ENCODE data around the gene DRC1. TPM values are rescaled to one million over a fixed set of nuclear protein-coding genes. Genes with fewer than 3 reads are reported as not detected.
A peak's percentile ranks its signal among the peaks of the same experiment; 100 is the strongest.

The DRC1 gene
- total RNA-seq, 2 donors from 2014 or later: not detected

GRCh38 chr2:26475037-26475436 is 73.3 kb downstream of the DRC1 start:
- no peak for DNase-seq (ENCODE audit: low spot score)
- H3K4me1 Mint-ChIP-seq (ENCODE audit: low read depth in 2 of 2): peaks cover 4 to 5% of the 10 kb centered on the region in 2 donors
- no peak overlapping the region for H3K27ac Mint-ChIP-seq
- H3K27me3 Mint-ChIP-seq: peaks cover 0 to 6% of the 10 kb centered on the region in 2 donors
- no peak overlapping the region for H3K4me3 Mint-ChIP-seq
- no peaks in the 10 kb centered on the region for H3K36me3 Mint-ChIP-seq
- ATAC-seq: no peak
- no peaks in the 10 kb centered on the region for H3K9me3 Mint-ChIP-seq

- H3K27me3 Mint-ChIP-seq: peaks cover 0 to 4% of the 10 kb centered on the region in 2 donors
Measured at GRCh38 chr2:26475832-26476501, 74.2 kb downstream of the DRC1 start.

GRCh38 chr2:26477126-26477910 is 75.6 kb downstream of the DRC1 start:
- no peaks in the 10 kb centered on the region for H3K9me3 Mint-ChIP-seq
- DNase-seq (ENCODE audit: low spot score): no peak

More at GRCh38 chr2:26475832-26476501, 74.2 kb downstream of the DRC1 start:
- H3K36me3 Mint-ChIP-seq: no peaks in the 10 kb centered on the region
- ATAC-seq: no peak
- H3K4me3 Mint-ChIP-seq: no peak overlapping the region
- no peaks in the 10 kb centered on the region for H3K9me3 Mint-ChIP-seq
- DNase-seq (ENCODE audit: low spot score): no peak
- peaks cover 4 to 5% of the 10 kb centered on the region in 2 donors for H3K4me1 Mint-ChIP-seq (ENCODE audit: low read depth in 2 of 2)
- no peak overlapping the region for H3K27ac Mint-ChIP-seq

GRCh38 chr2:26477911-26478253 is 76.2 kb downstream of the DRC1 start, which contains the start of gene OTOF:
TSS of gene OTOF (minus strand) at chr2:26478124.
- peak within 1 kb of the TSS in 1 of 2 donors; percentile 73 for H3K27ac Mint-ChIP-seq
- H3K36me3 Mint-ChIP-seq: no peaks in the 10 kb centered on the region
- H3K4me3 Mint-ChIP-seq: peak within 1 kb of the TSS; percentile 49
- peaks cover 0 to 4% of the 10 kb centered on the region in 2 donors for H3K27me3 Mint-ChIP-seq
- ATAC-seq: no peak
- H3K4me1 Mint-ChIP-seq (ENCODE audit: low read depth in 2 of 2): peaks cover 4 to 10% of the 10 kb centered on the region in 2 donors
- H3K9me3 Mint-ChIP-seq: no peaks in the 10 kb centered on the region
- no peak for DNase-seq (ENCODE audit: low spot score)

More at GRCh38 chr2:26477126-26477910, 75.6 kb downstream of the DRC1 start:
- H3K27me3 Mint-ChIP-seq: peaks cover 0 to 4% of the 10 kb centered on the region in 2 donors
- peak overlapping the region in 1 of 2 donors; percentile 73 for H3K27ac Mint-ChIP-seq
- peaks cover 4 to 5% of the 10 kb centered on the region in 2 donors for H3K4me1 Mint-ChIP-seq (ENCODE audit: low read depth in 2 of 2)
- H3K36me3 Mint-ChIP-seq: no peaks in the 10 kb centered on the region
- H3K4me3 Mint-ChIP-seq: peak overlapping the region; percentile 49
- peak; percentile 19 to 29 for ATAC-seq

DNA sequence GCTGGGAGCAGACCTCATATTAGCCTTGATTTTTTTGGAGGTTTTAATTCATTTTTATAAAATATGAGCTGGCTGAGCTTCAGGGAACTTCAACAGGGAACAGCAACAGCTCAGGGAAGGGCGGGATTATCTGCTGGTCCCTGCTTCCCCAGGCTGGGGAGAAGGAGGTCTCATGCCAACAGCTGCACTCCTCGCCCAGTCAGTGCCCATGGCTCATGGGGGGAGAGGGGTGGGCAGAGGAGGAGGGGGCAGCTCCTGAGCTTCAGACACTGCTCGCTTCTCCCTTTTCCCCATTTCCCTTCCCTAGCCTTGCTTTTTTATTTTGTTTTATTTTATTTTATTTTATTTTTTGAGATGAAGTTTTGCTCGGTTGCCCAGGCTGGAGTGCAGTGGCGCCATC is 76.6 kb downstream of the DRC1 start:
- Mint-ChIP-seq H3K4me1 (ENCODE audit: low read depth in 2 of 2) (peaks cover 4 to 10% of the 10 kb centered on the region in 2 donors), H3K27me3 (peaks cover 0 to 4% of the 10 kb centered on the region in 2 donors)

DNA sequence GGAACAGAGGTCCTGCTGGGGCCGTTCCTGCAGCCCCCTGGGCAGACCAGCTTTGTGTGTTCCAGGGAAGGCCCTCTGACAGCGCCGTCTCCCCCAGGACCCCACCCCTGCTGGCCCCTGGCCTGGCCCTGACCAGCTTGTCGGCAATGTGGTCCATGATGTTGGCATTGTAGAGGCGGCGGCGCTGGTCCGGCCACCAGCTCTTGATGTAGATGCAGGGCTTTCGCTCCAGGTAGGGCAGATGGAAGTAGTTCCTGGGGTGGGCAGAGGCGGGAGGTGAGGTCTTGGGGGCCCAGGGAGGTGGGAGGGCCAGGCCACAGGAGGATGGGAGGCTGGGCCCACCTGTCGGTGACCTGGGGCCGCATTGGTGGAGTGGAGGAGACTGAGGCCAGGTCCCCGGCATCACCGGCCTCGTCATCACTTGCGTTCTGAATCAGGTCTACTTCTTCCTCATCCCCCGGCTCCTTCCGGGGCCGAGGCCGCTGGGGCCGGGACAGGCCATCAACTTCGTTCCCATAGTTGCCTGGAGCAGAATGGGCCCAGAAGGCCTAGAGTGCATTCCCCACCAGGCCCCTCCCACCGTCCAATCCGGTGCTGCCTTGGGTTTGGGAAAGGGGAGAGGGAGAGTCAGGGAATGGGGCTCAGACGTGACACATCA is 77.5 kb downstream of the DRC1 start:
- H3K4me1 Mint-ChIP-seq (ENCODE audit: low read depth in 2 of 2): peaks cover 4 to 10% of the 10 kb centered on the region in 2 donors
- H3K36me3 Mint-ChIP-seq: no peaks in the 10 kb centered on the region
- H3K27me3 Mint-ChIP-seq: peaks cover 0 to 4% of the 10 kb centered on the region in 2 donors
- ATAC-seq (no peak), DNase-seq (ENCODE audit: low spot score) (no peak)
- H3K4me3 Mint-ChIP-seq: no peak overlapping the region
- H3K27ac Mint-ChIP-seq: no peak overlapping the region
- no peaks in the 10 kb centered on the region for H3K9me3 Mint-ChIP-seq

More for the DNA sequence above, 76.6 kb downstream of the DRC1 start:
- H3K27ac Mint-ChIP-seq: no peak overlapping the region
- ATAC-seq: no peak
- H3K4me3 Mint-ChIP-seq: no peak overlapping the region
- no peaks in the 10 kb centered on the region for H3K9me3 Mint-ChIP-seq
- no peak for DNase-seq (ENCODE audit: low spot score)
- no peaks in the 10 kb centered on the region for H3K36me3 Mint-ChIP-seq

GRCh38 chr2:26479789-26480565 is 78.3 kb downstream of the DRC1 start:
- DNase-seq (ENCODE audit: low spot score) (no peak), ATAC-seq (peak in 1 of 2 donors; percentile 8)
- Mint-ChIP-seq H3K4me1 (ENCODE audit: low read depth in 2 of 2) (peaks cover 4 to 10% of the 10 kb centered on the region in 2 donors), H3K36me3 (no peaks in the 10 kb centered on the region), H3K4me3 (no peak overlapping the region), H3K9me3 (no peaks in the 10 kb centered on the region), H3K27ac (no peak overlapping the region), H3K27me3 (peaks cover 2 to 4% of the 10 kb centered on the region in 2 donors)

DNA sequence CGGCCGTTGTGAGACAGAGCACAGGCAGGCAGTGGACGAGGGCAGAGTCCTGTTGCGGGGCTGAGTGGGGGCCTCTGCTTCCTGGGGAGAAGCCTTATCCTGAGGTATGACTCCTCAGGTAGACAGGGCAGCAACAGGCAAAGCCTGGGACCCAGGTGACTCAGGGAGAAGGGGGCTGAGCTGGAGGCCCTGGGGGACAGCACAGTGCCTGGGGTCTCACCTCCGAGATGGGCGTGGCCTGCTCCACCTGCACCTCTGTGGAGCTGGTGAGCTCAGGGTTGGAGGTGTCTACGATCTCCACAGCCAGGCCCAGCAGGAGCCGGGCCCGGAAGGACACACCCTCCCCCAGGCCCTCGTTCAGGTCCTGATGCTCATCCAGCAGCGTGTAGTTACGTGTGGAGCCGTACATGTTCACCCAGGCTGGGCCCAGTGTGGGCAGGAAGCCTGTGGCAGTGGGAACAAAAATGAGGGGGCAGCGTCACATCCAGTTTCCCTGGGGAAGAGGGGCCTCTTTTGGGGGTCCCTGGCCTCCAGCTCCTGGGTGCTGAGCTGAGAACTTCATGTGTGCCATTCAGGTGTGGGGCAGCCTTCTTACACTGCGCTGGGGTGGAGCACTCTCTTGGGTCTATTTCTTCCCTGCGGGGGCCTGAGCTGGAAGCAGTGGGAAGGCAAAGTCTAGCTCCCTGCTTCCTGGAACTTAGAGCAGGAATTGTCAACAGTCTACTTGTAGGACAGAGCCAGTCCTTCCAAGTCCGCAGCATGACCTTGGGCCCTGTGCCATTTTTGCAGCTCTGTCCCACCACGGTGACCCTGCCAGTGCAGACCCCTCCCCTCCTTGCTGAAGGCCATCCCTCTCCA is 79.1 kb downstream of the DRC1 start:
- Mint-ChIP-seq H3K9me3 (no peaks in the 10 kb centered on the region), H3K27ac (no peak overlapping the region), H3K4me1 (ENCODE audit: low read depth in 2 of 2) (peaks cover 4 to 10% of the 10 kb centered on the region in 2 donors), H3K27me3 (peaks cover 6 to 9% of the 10 kb centered on the region in 2 donors), H3K4me3 (no peak overlapping the region), H3K36me3 (no peaks in the 10 kb centered on the region)
- DNase-seq (ENCODE audit: low spot score) (no peak), ATAC-seq (peak in 1 of 2 donors; percentile 8)

DNA sequence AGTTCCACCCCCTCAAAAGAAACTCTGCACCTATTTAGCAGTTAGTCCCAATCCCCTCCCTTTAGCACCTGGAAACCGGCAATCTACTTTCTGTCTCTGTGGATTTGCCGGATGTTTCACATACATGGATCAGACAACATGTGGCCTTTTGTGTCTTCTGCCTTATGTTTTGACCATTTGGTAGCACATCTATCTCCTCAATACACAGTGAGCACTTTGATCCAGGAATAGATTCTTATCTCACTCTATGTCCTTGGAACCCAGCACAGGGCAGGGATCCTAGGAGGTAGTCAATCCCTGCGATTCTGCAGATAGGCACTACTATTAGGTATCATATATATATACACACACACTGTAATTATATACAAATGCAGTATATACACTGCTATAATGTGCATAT is 80.0 kb downstream of the DRC1 start:
- ATAC-seq (no peak), DNase-seq (ENCODE audit: low spot score) (no peak)
- Mint-ChIP-seq H3K36me3 (no peaks in the 10 kb centered on the region), H3K9me3 (no peaks in the 10 kb centered on the region), H3K27me3 (peaks cover 6 to 9% of the 10 kb centered on the region in 2 donors), H3K4me1 (ENCODE audit: low read depth in 2 of 2) (peaks cover 4 to 10% of the 10 kb centered on the region in 2 donors), H3K27ac (no peak overlapping the region), H3K4me3 (no peak overlapping the region)

DNA sequence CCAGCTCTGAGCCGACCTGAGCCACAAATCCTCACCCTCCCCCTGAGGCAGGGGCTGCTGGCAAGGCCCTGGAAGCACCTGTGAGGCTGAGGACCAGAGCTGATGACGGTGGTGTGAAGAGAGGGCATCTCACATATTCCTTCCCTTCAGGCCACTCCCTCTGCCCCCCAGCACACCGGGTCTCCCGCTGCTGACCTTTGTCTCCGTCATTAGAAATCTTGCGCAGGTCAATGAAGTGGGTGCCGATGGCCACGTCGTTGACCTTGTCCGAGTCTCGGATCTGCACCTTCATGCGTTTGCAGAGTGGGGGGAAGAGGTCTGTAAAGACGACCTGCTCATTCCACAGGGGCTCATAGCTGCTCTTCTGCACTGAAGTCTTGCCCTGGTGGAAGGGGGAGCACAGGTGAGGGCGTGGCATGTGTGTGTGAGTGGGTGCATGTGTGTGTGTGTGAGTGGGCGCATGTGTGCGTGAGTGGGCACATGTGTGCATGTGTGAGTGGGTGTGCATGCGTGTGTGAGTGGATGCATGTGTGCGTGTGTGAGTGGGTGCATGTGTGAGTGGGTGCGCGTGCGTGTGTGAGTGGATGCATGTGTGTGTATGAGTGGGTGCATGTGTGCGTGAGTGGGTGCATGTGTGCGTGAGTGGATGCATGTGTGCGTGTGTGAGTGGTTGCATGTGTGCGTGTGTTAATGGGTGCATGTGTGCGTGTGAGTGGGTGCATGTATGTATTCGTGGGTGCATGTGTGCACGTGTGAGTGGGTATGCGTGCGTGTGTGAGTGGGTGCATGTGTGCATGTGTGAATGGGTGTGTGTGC is 80.7 kb downstream of the DRC1 start:
- H3K27me3 Mint-ChIP-seq: peaks cover 6 to 9% of the 10 kb centered on the region in 2 donors
- no peaks in the 10 kb centered on the region for H3K9me3 Mint-ChIP-seq
- H3K4me3 Mint-ChIP-seq: no peak overlapping the region
- H3K27ac Mint-ChIP-seq: no peak overlapping the region
- ATAC-seq: no peak
- H3K36me3 Mint-ChIP-seq: no peaks in the 10 kb centered on the region
- no peak for DNase-seq (ENCODE audit: low spot score)
- peaks cover 4 to 10% of the 10 kb centered on the region in 2 donors for H3K4me1 Mint-ChIP-seq (ENCODE audit: low read depth in 2 of 2)

GRCh38 chr2:26483027-26483326 is 81.3 kb downstream of the DRC1 start:
- DNase-seq (ENCODE audit: low spot score): no peak
- ATAC-seq: no peak
- H3K27ac Mint-ChIP-seq: no peak overlapping the region
- no peak overlapping the region for H3K4me3 Mint-ChIP-seq
- peaks cover 0 to 5% of the 10 kb centered on the region in 2 donors for H3K4me1 Mint-ChIP-seq (ENCODE audit: low read depth in 2 of 2)
- H3K27me3 Mint-ChIP-seq: peaks cover 2 to 9% of the 10 kb centered on the region in 2 donors
- H3K9me3 Mint-ChIP-seq: no peaks in the 10 kb centered on the region
- no peaks in the 10 kb centered on the region for H3K36me3 Mint-ChIP-seq

DNA sequence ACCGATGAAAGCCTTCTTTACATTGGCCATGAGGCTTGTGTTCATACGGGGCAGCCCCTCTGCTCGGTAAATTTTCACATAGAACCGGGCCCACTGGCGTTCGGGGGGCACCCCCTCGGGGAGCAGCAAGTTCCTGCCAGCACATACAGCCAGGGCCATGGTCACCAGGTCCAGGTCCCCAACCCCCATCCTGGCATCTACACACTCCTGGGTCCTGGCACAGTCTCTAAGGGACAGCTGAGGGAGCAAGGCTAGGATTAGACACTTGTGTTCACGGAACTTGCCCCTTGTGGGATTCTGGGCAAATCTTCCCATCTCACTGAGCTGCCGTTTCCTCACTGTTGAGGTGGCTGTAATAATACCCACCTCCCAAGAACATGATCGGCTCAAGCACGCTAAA is 81.8 kb downstream of the DRC1 start:
- Mint-ChIP-seq H3K27me3 (peaks cover 2 to 9% of the 10 kb centered on the region in 2 donors), H3K4me3 (no peak overlapping the region), H3K36me3 (no peaks in the 10 kb centered on the region), H3K9me3 (no peaks in the 10 kb centered on the region), H3K27ac (no peak overlapping the region), H3K4me1 (ENCODE audit: low read depth in 2 of 2) (peaks cover 0 to 5% of the 10 kb centered on the region in 2 donors)
- DNase-seq (ENCODE audit: low spot score) (no peak), ATAC-seq (no peak)
